BJ (cell line): Measurements from ENCODE around the gene LIG3. TPM values are rescaled to one million over a fixed set of nuclear protein-coding genes. Genes with fewer than 3 reads are reported as not detected.
"Not testable (repeated sequence)": the region's sequence is repeated elsewhere in the genome, so short reads cannot be mapped to it uniquely, and the experiment has no call there.

Experiments used
- CTCF ChIA-PET: fragments of 350-600 bp; formaldehyde crosslinking; extraction: SDS; loops from one replicate; lab custom pipeline; 2021; ENCODE audit warnings: antibody characterized with exemption, inconsistent platforms; lab: Yijun Ruan, JAX
- POLR2A ChIA-PET: fragments of 300-600 bp; sonication (Branson Sonifier 250); formaldehyde crosslinking; extraction: SDS; loops from one replicate; lab custom pipeline; 2021; ENCODE audit warnings: antibody characterized with exemption; lab: Charles Lee
- DNase-seq: peaks from one replicate; pipeline ENCODE4 v3.0.0-alpha.2; 2011; ENCODE audit warnings: low read depth
- H3K27me3 ChIP-seq: 2 replicates; pipeline ENCODE4 v1.6.0; 2011; ENCODE audit warnings: low read length; ENCODE audit not compliant: control insufficient read depth, insufficient read depth
- H3K36me3 ChIP-seq: 2 replicates; pipeline ENCODE4 v1.5.1; 2011; ENCODE audit warnings: low read length; ENCODE audit not compliant: control insufficient read depth, insufficient read depth
- H3K4me3 ChIP-seq: 2 replicates; pipeline ENCODE4 v1.5.1; 2011; ENCODE audit warnings: low read depth, mild to moderate bottlenecking, control low read depth, low read length
- polyA plus RNA-seq: library from polyadenylated mRNA; depleted of rRNA; stranded (reverse); fragments of >200 nt; gene quantifications from 2 replicates; pipeline ENCODE4 v1.2.3, GENCODE V29; 2011
- TF ChIP-seq, protein P1 (sequence below): IDR thresholded peaks from 2 replicates; pipeline ENCODE4 v1.5.1; 2011; ENCODE audit warnings: low read depth, mild to moderate bottlenecking, control low read depth, inconsistent platforms, low read length, moderate library complexity; ENCODE audit not compliant: insufficient read depth

LIG3 gene
- polyA plus RNA-seq, 1 experiment: 31.1 TPM

DNA sequence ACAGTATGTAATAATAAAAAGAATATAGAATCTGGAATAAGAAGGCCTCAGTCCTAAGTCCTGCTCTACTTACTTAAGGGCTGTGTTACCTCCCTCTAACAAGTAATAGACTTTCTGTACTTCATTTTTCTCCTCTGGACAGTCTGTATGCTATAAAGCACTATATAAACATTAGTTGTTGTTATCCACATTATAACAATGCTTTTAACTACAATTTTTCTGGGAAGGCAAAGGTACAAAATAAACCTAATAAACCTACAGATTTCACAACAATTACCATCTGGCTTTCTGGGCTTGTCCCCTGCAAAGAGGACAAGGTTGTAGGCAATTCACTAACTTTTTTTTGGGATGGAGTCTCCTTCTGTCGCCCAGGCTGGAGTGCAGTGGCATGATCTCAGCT is 50.5 kb downstream of the LIG3 start:
- TF ChIP-seq, protein P1, sequence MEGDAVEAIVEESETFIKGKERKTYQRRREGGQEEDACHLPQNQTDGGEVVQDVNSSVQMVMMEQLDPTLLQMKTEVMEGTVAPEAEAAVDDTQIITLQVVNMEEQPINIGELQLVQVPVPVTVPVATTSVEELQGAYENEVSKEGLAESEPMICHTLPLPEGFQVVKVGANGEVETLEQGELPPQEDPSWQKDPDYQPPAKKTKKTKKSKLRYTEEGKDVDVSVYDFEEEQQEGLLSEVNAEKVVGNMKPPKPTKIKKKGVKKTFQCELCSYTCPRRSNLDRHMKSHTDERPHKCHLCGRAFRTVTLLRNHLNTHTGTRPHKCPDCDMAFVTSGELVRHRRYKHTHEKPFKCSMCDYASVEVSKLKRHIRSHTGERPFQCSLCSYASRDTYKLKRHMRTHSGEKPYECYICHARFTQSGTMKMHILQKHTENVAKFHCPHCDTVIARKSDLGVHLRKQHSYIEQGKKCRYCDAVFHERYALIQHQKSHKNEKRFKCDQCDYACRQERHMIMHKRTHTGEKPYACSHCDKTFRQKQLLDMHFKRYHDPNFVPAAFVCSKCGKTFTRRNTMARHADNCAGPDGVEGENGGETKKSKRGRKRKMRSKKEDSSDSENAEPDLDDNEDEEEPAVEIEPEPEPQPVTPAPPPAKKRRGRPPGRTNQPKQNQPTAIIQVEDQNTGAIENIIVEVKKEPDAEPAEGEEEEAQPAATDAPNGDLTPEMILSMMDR: no peak
- peaks cover 2% of the 10 kb centered on the region; the same call in 1 of the 2 replicates for H3K36me3 ChIP-seq
- no peak for DNase-seq

GRCh38 chr17:35038453-35038852 is 58.1 kb downstream of the LIG3 start:
- ChIA-PET CTCF (no interaction called here), POLR2A (no interaction called here)
- TF ChIP-seq, protein P1: no peak
- no peak for DNase-seq
- Histone ChIP-seq H3K4me3 (no peak overlapping the region), H3K27me3 (no peaks in the 10 kb centered on the region), H3K36me3 (no peaks in the 10 kb centered on the region)

More for the DNA sequence above, 50.5 kb downstream of the LIG3 start:
- Histone ChIP-seq H3K4me3 (no peak overlapping the region), H3K27me3 (no peaks in the 10 kb centered on the region)
- POLR2A ChIA-PET: no interaction called here
- CTCF ChIA-PET: no interaction called here

DNA sequence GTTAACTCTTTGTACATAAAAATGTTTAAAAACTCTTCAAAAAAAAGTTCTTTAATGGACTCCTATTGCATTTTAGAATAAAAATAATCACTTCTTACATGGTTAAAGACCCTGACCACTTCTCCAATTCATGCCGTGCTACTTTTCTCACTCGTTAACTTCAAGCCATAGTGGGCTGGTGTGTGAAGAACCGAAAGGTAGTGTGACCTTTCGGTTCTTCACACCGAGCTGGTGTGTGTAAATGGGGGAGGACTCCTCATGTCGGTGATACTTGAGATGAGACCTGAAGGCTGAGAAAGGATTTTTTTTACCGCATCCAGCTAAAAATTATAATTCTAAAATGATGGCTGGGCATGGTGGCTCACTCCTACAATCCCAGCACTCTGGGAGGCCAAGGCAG is 61.1 kb downstream of the LIG3 start:
- no peak for DNase-seq

GRCh38 chr17:35044181-35044580 is 63.9 kb downstream of the LIG3 start:
- CTCF ChIA-PET: interaction anchor here (0.7 kb wide), 1 partner anchor 703 kb away, joined by 3 read pairs; no protein-coding TSS in a partner anchor
- no peak for DNase-seq
- TF ChIP-seq, protein P1: no peak
- Histone ChIP-seq H3K4me3 (no peak overlapping the region), H3K27me3 (no peaks in the 10 kb centered on the region), H3K36me3 (no peaks in the 10 kb centered on the region)
- POLR2A ChIA-PET: no interaction called here

More for the DNA sequence above, 61.1 kb downstream of the LIG3 start:
- no peaks in the 10 kb centered on the region for H3K36me3 ChIP-seq
- H3K27me3 ChIP-seq: no peaks in the 10 kb centered on the region
- ChIA-PET POLR2A (no interaction called here), CTCF (no interaction called here)
- H3K4me3 ChIP-seq: no peak overlapping the region
- TF ChIP-seq, protein P1: no peak

GRCh38 chr17:35045458-35045979 is 65.2 kb downstream of the LIG3 start:
- H3K4me3 ChIP-seq, CTCF ChIA-PET, DNase-seq, H3K27me3 ChIP-seq, H3K36me3 ChIP-seq, POLR2A ChIA-PET: not testable (repeated sequence)

DNA sequence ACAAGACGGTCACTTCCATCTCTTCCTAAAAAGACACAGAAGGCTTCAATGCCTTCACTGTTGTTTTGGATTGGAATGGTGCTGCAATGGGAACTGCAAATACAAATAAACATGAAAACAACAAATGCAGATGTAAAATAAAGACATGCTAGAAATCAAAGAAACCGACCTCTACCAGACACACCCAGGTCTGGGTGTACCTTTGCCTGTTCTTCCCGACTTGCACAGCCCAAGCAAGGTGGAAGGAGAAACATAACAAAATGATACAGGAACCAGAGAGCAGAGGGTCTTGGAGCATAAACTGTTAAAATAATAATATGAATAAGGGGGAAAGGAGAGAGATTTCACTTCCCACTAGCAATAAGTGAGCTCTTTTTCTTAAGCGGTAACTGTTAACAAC is 65.9 kb downstream of the LIG3 start:
- no peak for DNase-seq
- Histone ChIP-seq H3K36me3 (no peaks in the 10 kb centered on the region), H3K27me3 (no peaks in the 10 kb centered on the region), H3K4me3 (no peak overlapping the region)
- CTCF ChIA-PET: interaction anchor here (1.1 to 1.4 kb wide), 2 partner anchors 11 to 13 kb away, joined by 3 read pairs; no protein-coding TSS in a partner anchor
- TF ChIP-seq, protein P1: no peak
- POLR2A ChIA-PET: no interaction called here
